HEK293 (cell line): ENCODE data around the gene NUBPL.

ENCODE experiments used
- CTCF ChIA-PET: fragments of 350-600 bp; formaldehyde crosslinking; extraction: SDS; loops from one replicate; lab custom pipeline; 2021; ENCODE audit warnings: antibody characterized with exemption; lab: Yijun Ruan, JAX
- POLR2A ChIA-PET: fragments of 300-600 bp; formaldehyde crosslinking; extraction: SDS; loops from one replicate; lab custom pipeline; 2020; ENCODE audit warnings: antibody characterized with exemption, inconsistent platforms; lab: Yijun Ruan, JAX
- H3K27ac ChIP-seq: fragments of 200-500 bp; sonication (Bioruptor generic); 2 replicates; pipeline ENCODE4 v1.5.1; 2014; ENCODE audit warnings: low read depth, low read length, control low read depth, inconsistent platforms; ENCODE audit errors: extremely low read depth
- H3K36me3 ChIP-seq, 2 experiments: fragments of 200-500 bp in 1 of 2; sonication (Bioruptor generic) in 1 of 2; 1 replicate in 1 of 2; 2 replicates in 1 of 2; pipeline ENCODE4 v1.5.1; 2014 to 2017; ENCODE audit warnings: inconsistent platforms in 2 of 2, low read length in 2 of 2; ENCODE audit not compliant: control insufficient read depth in 2 of 2, insufficient read depth in 1 of 2
- H3K4me1 ChIP-seq: fragments of 200-500 bp; sonication (Bioruptor generic); 2 replicates; pipeline ENCODE4 v1.5.1; 2014; ENCODE audit warnings: mild to moderate bottlenecking, low read length, inconsistent platforms; ENCODE audit not compliant: control insufficient read depth, insufficient read depth
- H3K4me3 ChIP-seq: 2 replicates; pipeline ENCODE4 v1.5.1; 2011; ENCODE audit warnings: low read depth, mild to moderate bottlenecking, control low read depth, low read length, moderate library complexity
- H3K9me3 ChIP-seq: fragments of 200-500 bp; sonication (Bioruptor generic); 2 replicates; pipeline ENCODE4 v1.5.1; 2014; ENCODE audit warnings: low read depth, low read length, inconsistent platforms; ENCODE audit not compliant: control insufficient read depth, insufficient read depth
- BCL6B ChIP-seq: fragments of 450-650 bp; formaldehyde crosslinking; IDR thresholded peaks from 2 replicates; pipeline ENCODE4 v1.5.1; 2017; ENCODE audit warnings: missing biosample characterization, missing genetic modification characterization
- GLI2 ChIP-seq: fragments of 450-650 bp; formaldehyde crosslinking; IDR thresholded peaks from 2 replicates; pipeline ENCODE4; 2017; ENCODE audit warnings: missing biosample characterization, missing genetic modification characterization, low read depth, borderline replicate concordance
- MYNN ChIP-seq: fragments of 450-650 bp; formaldehyde crosslinking; IDR thresholded peaks from 2 replicates; pipeline ENCODE4 v1.5.1; 2016; ENCODE audit warnings: missing biosample characterization, missing genetic modification characterization, borderline replicate concordance
- PBX3 ChIP-seq: sonication (generic); formaldehyde crosslinking; IDR thresholded peaks from 2 replicates; pipeline ENCODE4 v1.8.1; 2022; ENCODE audit warnings: mild to moderate bottlenecking, moderate library complexity, missing genetic modification reagents
- RBAK ChIP-seq: fragments of 450-650 bp; formaldehyde crosslinking; IDR thresholded peaks from 2 replicates; pipeline ENCODE4 v1.5.1; 2016; ENCODE audit warnings: missing biosample characterization, missing genetic modification characterization
- YY2 ChIP-seq: fragments of 450-650 bp; formaldehyde crosslinking; IDR thresholded peaks from 2 replicates; pipeline ENCODE4 v1.5.1; 2016; ENCODE audit warnings: missing biosample characterization, missing genetic modification characterization
- ZBTB1 ChIP-seq: fragments of 450-650 bp; formaldehyde crosslinking; IDR thresholded peaks from 2 replicates; pipeline ENCODE4 v1.5.1; 2016; ENCODE audit warnings: missing biosample characterization, missing genetic modification characterization
- ZBTB21 ChIP-seq: fragments of 450-650 bp; formaldehyde crosslinking; IDR thresholded peaks from 2 replicates; pipeline ENCODE4 v1.5.1; 2017; ENCODE audit warnings: missing biosample characterization, missing genetic modification characterization
- ZNF184 ChIP-seq: fragments of 450-650 bp; IDR thresholded peaks from 2 replicates; pipeline ENCODE4 v1.5.1; 2018; ENCODE audit warnings: missing biosample characterization, mild to moderate bottlenecking, missing genetic modification characterization
- ZNF2 ChIP-seq: fragments of 450-650 bp; formaldehyde crosslinking; IDR thresholded peaks from 2 replicates; pipeline ENCODE4 v1.5.1; 2016; ENCODE audit warnings: missing biosample characterization, missing genetic modification characterization
- ZNF248 ChIP-seq: fragments of 450-650 bp; formaldehyde crosslinking; IDR thresholded peaks from 2 replicates; pipeline ENCODE4 v1.5.1; 2017; ENCODE audit warnings: missing biosample characterization, missing genetic modification characterization
- ZNF280C ChIP-seq: fragments of 450-650 bp; formaldehyde crosslinking; IDR thresholded peaks from 2 replicates; pipeline ENCODE4 v1.5.1; 2016; ENCODE audit warnings: missing biosample characterization, missing genetic modification characterization
- ZNF366 ChIP-seq: fragments of 450-650 bp; formaldehyde crosslinking; conservative IDR thresholded peaks from 2 replicates; pipeline ENCODE4 v1.5.1; 2016; ENCODE audit warnings: missing biosample characterization, missing genetic modification characterization
- ZNF416 ChIP-seq: fragments of 450-650 bp; formaldehyde crosslinking; IDR thresholded peaks from 2 replicates; pipeline ENCODE4 v1.5.1; 2016; ENCODE audit warnings: missing biosample characterization, missing genetic modification characterization
- ZNF423 ChIP-seq: fragments of 450-650 bp; formaldehyde crosslinking; IDR thresholded peaks from 2 replicates; pipeline ENCODE4 v1.5.1; 2016; ENCODE audit warnings: missing biosample characterization, missing genetic modification characterization
- ZNF433 ChIP-seq: fragments of 450-650 bp; formaldehyde crosslinking; IDR thresholded peaks from 2 replicates; pipeline ENCODE4 v1.5.1; 2016; ENCODE audit warnings: missing biosample characterization, missing genetic modification characterization, low read depth
- ZNF473 ChIP-seq: fragments of 450-650 bp; formaldehyde crosslinking; IDR thresholded peaks from 2 replicates; pipeline ENCODE4 v1.5.1; 2017; ENCODE audit warnings: missing biosample characterization, missing genetic modification characterization
- ZNF501 ChIP-seq: fragments of 450-650 bp; formaldehyde crosslinking; IDR thresholded peaks from 2 replicates; pipeline ENCODE4 v1.5.1; 2016; ENCODE audit warnings: missing biosample characterization, missing genetic modification characterization
- ZNF510 ChIP-seq: fragments of 450-650 bp; formaldehyde crosslinking; IDR thresholded peaks from 2 replicates; pipeline ENCODE4 v1.5.1; 2018; ENCODE audit warnings: mild to moderate bottlenecking, missing genetic modification characterization, missing biosample characterization; ENCODE audit not compliant: insufficient replicate concordance
- ZNF530 ChIP-seq: fragments of 450-650 bp; formaldehyde crosslinking; IDR thresholded peaks from 2 replicates; pipeline ENCODE4 v1.5.1; 2016; ENCODE audit warnings: low read depth, missing biosample characterization, missing genetic modification characterization
- ZNF580 ChIP-seq: fragments of 450-650 bp; formaldehyde crosslinking; IDR thresholded peaks from 2 replicates; pipeline ENCODE4 v1.5.1; 2016; ENCODE audit warnings: missing biosample characterization, missing genetic modification characterization
- ZNF624 ChIP-seq: fragments of 450-650 bp; formaldehyde crosslinking; IDR thresholded peaks from 2 replicates; pipeline ENCODE4 v1.5.1; 2017; ENCODE audit warnings: missing biosample characterization, missing genetic modification characterization
- ZNF639 ChIP-seq: fragments of 450-650 bp; formaldehyde crosslinking; IDR thresholded peaks from 2 replicates; pipeline ENCODE4 v1.5.1; 2016; ENCODE audit warnings: missing biosample characterization, missing genetic modification characterization
- ZNF654 ChIP-seq: fragments of 450-650 bp; formaldehyde crosslinking; IDR thresholded peaks from 2 replicates; pipeline ENCODE4 v1.5.1; 2016; ENCODE audit warnings: low read depth, missing biosample characterization, missing genetic modification characterization
- ZNF701 ChIP-seq: fragments of 450-650 bp; formaldehyde crosslinking; IDR thresholded peaks from 2 replicates; pipeline ENCODE4 v1.5.1; 2016; ENCODE audit warnings: missing biosample characterization, missing genetic modification characterization
- ZNF776 ChIP-seq: fragments of 450-650 bp; formaldehyde crosslinking; IDR thresholded peaks from 2 replicates; pipeline ENCODE4 v1.5.0; 2017; ENCODE audit warnings: missing biosample characterization, missing genetic modification characterization, borderline replicate concordance
- ZNF791 ChIP-seq: fragments of 450-650 bp; formaldehyde crosslinking; IDR thresholded peaks from 2 replicates; pipeline ENCODE4 v1.5.1; 2016; ENCODE audit warnings: missing biosample characterization, missing genetic modification characterization
- ZSCAN30 ChIP-seq: fragments of 450-650 bp; IDR thresholded peaks from 2 replicates; pipeline ENCODE4 v1.5.1; 2018; ENCODE audit warnings: missing biosample characterization, mild to moderate bottlenecking, missing genetic modification characterization, moderate library complexity

Gene NUBPL

GRCh38 chr14:31578266-31578665 lies 17.1 kb downstream of the NUBPL start:
- Histone ChIP-seq H3K4me1 (no peaks in the 10 kb centered on the region), H3K36me3 (peaks cover 4 to 11% of the 10 kb centered on the region in 2 experiments; a peak in 2 of 3 replicates), H3K27ac (no peak overlapping the region), H3K9me3 (no peaks in the 10 kb centered on the region), H3K4me3 (no peak overlapping the region)
- ChIA-PET CTCF (no interaction called here), POLR2A (no interaction called here)
- TF ChIP-seq ZBTB21 (tag by site-specific recombination) (no peak), ZNF530 (tag by site-specific recombination) (no peak), ZNF580 (tag by site-specific recombination) (no peak), ZNF280C (tag by site-specific recombination) (no peak), GLI2 (no peak), ZNF2 (tag by site-specific recombination) (no peak), ZSCAN30 (tag by site-specific recombination) (no peak), ZNF501 (tag by site-specific recombination) (no peak), MYNN (tag by site-specific recombination) (no peak)

- no peaks in the 10 kb centered on the region for H3K4me1 ChIP-seq
- no peaks in the 10 kb centered on the region for H3K9me3 ChIP-seq
- ChIA-PET POLR2A (no interaction called here), CTCF (no interaction called here)
- no peak overlapping the region for H3K27ac ChIP-seq
- H3K36me3 ChIP-seq, result peaks cover 4 to 10% of the 10 kb centered on the region in 2 experiments; a peak in 2 of 3 replicates
- no peak overlapping the region for H3K4me3 ChIP-seq
- TF ChIP-seq ZNF654 (tag by site-specific recombination), result no peak
- TF ChIP-seq ZNF510 (tag by site-specific recombination), result no peak
- no peak for TF ChIP-seq ZNF624 (tag by site-specific recombination)
- TF ChIP-seq ZNF776 (tag by site-specific recombination), result no peak
- TF ChIP-seq PBX3 (CRISPR knock-in tag), result no peak
- no peak for TF ChIP-seq ZBTB1
- no peak for TF ChIP-seq ZNF366 (tag by site-specific recombination)
- no peak for TF ChIP-seq ZNF433
- TF ChIP-seq ZNF416 (tag by site-specific recombination), result no peak
- TF ChIP-seq BCL6B (tag by site-specific recombination), result no peak
- TF ChIP-seq YY2, result no peak
- TF ChIP-seq ZSCAN30 (tag by site-specific recombination), result no peak
- no peak for TF ChIP-seq ZNF473 (tag by site-specific recombination)
- no peak for TF ChIP-seq ZNF184 (tag by site-specific recombination)
- TF ChIP-seq ZNF248 (tag by site-specific recombination), result no peak
- no peak for TF ChIP-seq ZNF423 (tag by site-specific recombination)
- no peak for TF ChIP-seq ZNF639
- no peak for TF ChIP-seq ZNF701 (tag by site-specific recombination)
- no peak for TF ChIP-seq RBAK (tag by site-specific recombination)
- TF ChIP-seq ZNF791 (tag by site-specific recombination), result no peak
These were observed 17.7 kb downstream of the NUBPL start for GRCh38 chr14:31578792-31579501.
